Measurements from ENCODE around the gene TRANK1.

The TRANK1 gene

GRCh38 chr3:36823806-36824205, 121.0 kb downstream of the TRANK1 start:
- no peaks in the 10 kb centered on the region for H3K4me1 ChIP-seq (ENCODE audit: low read length)
- H3K27me3 ChIP-seq (replicated peaks; ENCODE audit: insufficient read depth, low read length), result no peaks in the 10 kb centered on the region
- H3K79me2 ChIP-seq (ENCODE audit: low read length), result no peaks in the 10 kb centered on the region

DNA sequence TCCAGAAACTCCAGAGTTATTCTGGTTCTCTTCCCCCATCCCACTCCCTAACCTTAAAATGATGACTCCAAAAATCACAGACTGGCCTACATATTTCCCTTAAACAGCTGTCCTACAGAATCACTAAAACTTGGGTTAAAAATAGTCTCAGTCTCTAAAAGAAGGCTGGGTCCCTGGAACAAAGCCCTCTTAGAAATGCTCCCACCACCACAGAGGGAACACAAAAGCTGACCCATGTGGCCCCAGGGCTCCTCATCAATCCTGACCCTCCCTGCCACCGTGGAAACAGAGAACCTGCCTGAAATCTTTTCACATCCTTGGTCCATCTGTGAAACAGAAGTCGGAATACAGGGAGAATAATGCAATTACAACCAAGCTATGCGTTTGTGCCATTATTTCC, 124.8 kb downstream of the TRANK1 start:
- H2AFZ ChIP-seq (ENCODE audit: low read length), result no peak overlapping the region
- no peaks in the 10 kb centered on the region for H3K9me3 ChIP-seq (replicated peaks; ENCODE audit: insufficient read depth, low read length)
- H3K9me2 ChIP-seq (replicated peaks; ENCODE audit: insufficient read depth, low read length), result no peaks in the 10 kb centered on the region

More at GRCh38 chr3:36823806-36824205, 121.0 kb downstream of the TRANK1 start:
- Histone ChIP-seq H3K9me3 (replicated peaks; ENCODE audit: insufficient read depth, low read length) (no peaks in the 10 kb centered on the region), H3K36me3 (replicated peaks; ENCODE audit: insufficient read depth, low read length) (no peaks in the 10 kb centered on the region), H4K20me1 (ENCODE audit: insufficient read depth, low read length) (no peaks in the 10 kb centered on the region), H3K9me2 (replicated peaks; ENCODE audit: insufficient read depth, low read length) (no peaks in the 10 kb centered on the region), H3K4me2 (ENCODE audit: low read depth, low read length) (no peak overlapping the region), H3K27ac (ENCODE audit: low read length) (no peak overlapping the region), H3K9ac (ENCODE audit: low read length) (no peak overlapping the region), H2AFZ (ENCODE audit: low read length) (no peak overlapping the region), H3K4me3 (ENCODE audit: low read length) (no peak overlapping the region), H3F3A (ENCODE audit: insufficient read depth, low read length) (no peaks in the 10 kb centered on the region)
- TF ChIP-seq EZH2phosphoT487 (IDR thresholded peaks at IDR 0.05; ENCODE audit: low read length), result no peak
- no peak for TF ChIP-seq CTCF (IDR thresholded peaks at IDR 0.05; ENCODE audit: low read length)
- TF ChIP-seq EZH2 (optimal IDR thresholded peaks at IDR 0.05; ENCODE audit: low read depth, low read length), result no peak
- DNase-seq, result no peak

GRCh38 chr3:36817806-36818533, 126.9 kb downstream of the TRANK1 start:
- Histone ChIP-seq H3K4me3 (ENCODE audit: low read length) (no peak overlapping the region), H3K27me3 (replicated peaks; ENCODE audit: insufficient read depth, low read length) (no peaks in the 10 kb centered on the region), H3K36me3 (replicated peaks; ENCODE audit: insufficient read depth, low read length) (no peaks in the 10 kb centered on the region), H3K27ac (ENCODE audit: low read length) (no peak overlapping the region), H3K79me2 (ENCODE audit: low read length) (no peaks in the 10 kb centered on the region), H2AFZ (ENCODE audit: low read length) (no peak overlapping the region), H4K20me1 (ENCODE audit: insufficient read depth, low read length) (no peaks in the 10 kb centered on the region), H3K4me2 (ENCODE audit: low read depth, low read length) (no peak overlapping the region), H3K9me2 (replicated peaks; ENCODE audit: insufficient read depth, low read length) (no peaks in the 10 kb centered on the region), H3F3A (ENCODE audit: insufficient read depth, low read length) (no peaks in the 10 kb centered on the region), H3K4me1 (ENCODE audit: low read length) (no peaks in the 10 kb centered on the region), H3K9ac (ENCODE audit: low read length) (no peak overlapping the region), H3K9me3 (replicated peaks; ENCODE audit: insufficient read depth, low read length) (no peaks in the 10 kb centered on the region)
- no peak for DNase-seq
- no peak for TF ChIP-seq CTCF (IDR thresholded peaks at IDR 0.05; ENCODE audit: low read length)
- TF ChIP-seq EZH2 (optimal IDR thresholded peaks at IDR 0.05; ENCODE audit: low read depth, low read length), result no peak

More for the DNA sequence above, 124.8 kb downstream of the TRANK1 start:
- Histone ChIP-seq H3K4me1 (ENCODE audit: low read length) (no peaks in the 10 kb centered on the region), H3K36me3 (replicated peaks; ENCODE audit: insufficient read depth, low read length) (no peaks in the 10 kb centered on the region), H3F3A (ENCODE audit: insufficient read depth, low read length) (no peaks in the 10 kb centered on the region), H3K27me3 (replicated peaks; ENCODE audit: insufficient read depth, low read length) (no peaks in the 10 kb centered on the region), H3K4me2 (ENCODE audit: low read depth, low read length) (no peak overlapping the region), H4K20me1 (ENCODE audit: insufficient read depth, low read length) (no peaks in the 10 kb centered on the region), H3K79me2 (ENCODE audit: low read length) (no peaks in the 10 kb centered on the region), H3K9ac (ENCODE audit: low read length) (no peak overlapping the region), H3K27ac (ENCODE audit: low read length) (no peak overlapping the region), H3K4me3 (ENCODE audit: low read length) (no peak overlapping the region)
- no peak for TF ChIP-seq EZH2 (optimal IDR thresholded peaks at IDR 0.05; ENCODE audit: low read depth, low read length)
- TF ChIP-seq EZH2phosphoT487 (IDR thresholded peaks at IDR 0.05; ENCODE audit: low read length), result no peak
- TF ChIP-seq CTCF (IDR thresholded peaks at IDR 0.05; ENCODE audit: low read length), result no peak
- no peak for DNase-seq

All from MM.1S (cell line).